ENCODE measurements around the gene ZNF77.
"Not testable (repeated sequence)": the region's sequence is repeated elsewhere in the genome, so short reads cannot be mapped to it uniquely, and the experiment has no call there.

DNA sequence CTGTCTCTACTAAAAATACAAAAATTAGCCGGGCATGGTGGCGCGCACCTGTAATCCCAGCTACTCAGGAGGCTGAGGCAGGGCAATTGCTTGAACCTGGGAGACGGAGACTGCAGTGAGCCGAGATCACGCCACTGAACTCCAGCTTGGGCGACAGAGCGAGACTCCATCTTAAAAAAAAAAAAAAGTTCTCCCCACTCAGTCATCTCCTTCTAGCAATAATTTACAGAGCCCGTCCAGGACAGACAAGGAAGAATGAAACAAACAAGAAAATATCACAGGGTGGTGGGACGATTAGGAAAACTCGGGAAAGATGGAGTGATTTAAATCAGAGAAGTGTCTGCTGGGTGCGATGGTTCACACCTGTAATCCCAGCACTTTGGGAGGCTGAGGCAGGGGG lies 18.9 kb upstream of the ZNF77 start:
- TF ChIP-seq, protein P1, sequence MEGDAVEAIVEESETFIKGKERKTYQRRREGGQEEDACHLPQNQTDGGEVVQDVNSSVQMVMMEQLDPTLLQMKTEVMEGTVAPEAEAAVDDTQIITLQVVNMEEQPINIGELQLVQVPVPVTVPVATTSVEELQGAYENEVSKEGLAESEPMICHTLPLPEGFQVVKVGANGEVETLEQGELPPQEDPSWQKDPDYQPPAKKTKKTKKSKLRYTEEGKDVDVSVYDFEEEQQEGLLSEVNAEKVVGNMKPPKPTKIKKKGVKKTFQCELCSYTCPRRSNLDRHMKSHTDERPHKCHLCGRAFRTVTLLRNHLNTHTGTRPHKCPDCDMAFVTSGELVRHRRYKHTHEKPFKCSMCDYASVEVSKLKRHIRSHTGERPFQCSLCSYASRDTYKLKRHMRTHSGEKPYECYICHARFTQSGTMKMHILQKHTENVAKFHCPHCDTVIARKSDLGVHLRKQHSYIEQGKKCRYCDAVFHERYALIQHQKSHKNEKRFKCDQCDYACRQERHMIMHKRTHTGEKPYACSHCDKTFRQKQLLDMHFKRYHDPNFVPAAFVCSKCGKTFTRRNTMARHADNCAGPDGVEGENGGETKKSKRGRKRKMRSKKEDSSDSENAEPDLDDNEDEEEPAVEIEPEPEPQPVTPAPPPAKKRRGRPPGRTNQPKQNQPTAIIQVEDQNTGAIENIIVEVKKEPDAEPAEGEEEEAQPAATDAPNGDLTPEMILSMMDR (IDR thresholded peaks at IDR 0.05) = not testable (repeated sequence)
- TF ChIP-seq POLR2AphosphoS5 (IDR thresholded peaks at IDR 0.05) = not testable (repeated sequence)
